NCI-H226 (cell line): Measurements from ENCODE around the gene SLC16A4.
A peak's percentile ranks its signal among the peaks of the same experiment; 100 is the strongest.

Experiments
- DNase-seq: peaks from one replicate; pipeline ENCODE4 v3.0.0-alpha.2; 2015

SLC16A4 gene

GRCh38 chr1:110321045-110321444, 69.8 kb downstream of the SLC16A4 start:
- DNase-seq, result no peak

- DNase-seq, result no peak
Observed at GRCh38 chr1:110320168-110320518, 70.7 kb downstream of the SLC16A4 start.

GRCh38 chr1:110319332-110320167, 71.3 kb downstream of the SLC16A4 start:
- DNase-seq, result peak; percentile 12

GRCh38 chr1:110318046-110318445, 72.8 kb downstream of the SLC16A4 start:
- DNase-seq, result no peak

DNA sequence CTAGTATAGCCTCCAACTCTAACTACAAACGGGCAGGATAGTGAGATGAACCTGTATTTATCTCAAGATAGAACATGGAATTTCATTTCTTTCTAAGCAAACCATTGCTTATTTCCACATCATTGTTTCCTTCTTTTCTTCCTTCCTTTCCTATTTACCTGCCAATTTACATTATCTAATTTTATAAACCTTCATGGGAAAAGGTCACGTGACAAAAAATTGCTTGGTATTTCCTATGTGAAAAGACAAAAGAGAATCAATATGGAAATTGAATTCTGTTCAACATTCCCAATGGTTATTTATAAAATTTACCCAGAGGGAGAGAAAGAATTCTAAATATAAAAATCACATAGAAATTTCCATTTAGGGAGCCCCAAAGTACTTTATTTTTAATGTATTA, 74.1 kb downstream of the SLC16A4 start:
- DNase-seq, result no peak
